Measurements from ENCODE around the gene CUL2.
"Not testable (repeated sequence)": the region's sequence is repeated elsewhere in the genome, so short reads cannot be mapped to it uniquely, and the experiment has no call there.

The CUL2 gene

GRCh38 chr10:35017608-35018007 is 72.5 kb downstream of the CUL2 start:
- no peak for DNase-seq

GRCh38 chr10:35015843-35016408 is 74.2 kb downstream of the CUL2 start:
- no peak for DNase-seq

GRCh38 chr10:35012781-35013180 is 77.4 kb downstream of the CUL2 start:
- no peak for DNase-seq

- no peak for DNase-seq
These were observed 78.4 kb downstream of the CUL2 start for GRCh38 chr10:35011771-35012191.

- no peak for DNase-seq
These were observed 82.3 kb downstream of the CUL2 start for GRCh38 chr10:35007858-35008301.

- DNase-seq = no peak
These were observed 83.3 kb downstream of the CUL2 start for GRCh38 chr10:35006836-35007235.

- no peak for DNase-seq
These were observed 84.3 kb downstream of the CUL2 start for GRCh38 chr10:35005868-35006267.

- no peak for DNase-seq
These were observed 85.5 kb downstream of the CUL2 start for GRCh38 chr10:35004651-35005050.

GRCh38 chr10:35003906-35004305 is 86.2 kb downstream of the CUL2 start:
- DNase-seq = no peak

GRCh38 chr10:35000936-35001335 is 89.2 kb downstream of the CUL2 start:
- no peak for DNase-seq

- DNase-seq = no peak
These were observed 90.6 kb downstream of the CUL2 start for GRCh38 chr10:34999532-34999931.

- DNase-seq = no peak
These were observed 91.2 kb downstream of the CUL2 start for GRCh38 chr10:34998940-34999339.

GRCh38 chr10:34996843-34997242 is 93.3 kb downstream of the CUL2 start:
- no peak for DNase-seq

GRCh38 chr10:34995925-34996324 is 94.2 kb downstream of the CUL2 start:
- no peak for DNase-seq

- DNase-seq = peak in 1 of 2 donors; percentile 26
These were observed 95.5 kb downstream of the CUL2 start for GRCh38 chr10:34994565-34995142.

GRCh38 chr10:34993782-34994181 is 96.4 kb downstream of the CUL2 start:
- no peak for DNase-seq

- not testable (repeated sequence) for DNase-seq
These were observed 99.0 kb downstream of the CUL2 start for GRCh38 chr10:34991117-34991516.

- no peak for DNase-seq
These were observed 101.6 kb downstream of the CUL2 start for GRCh38 chr10:34988397-34989067.

- DNase-seq = no peak
These were observed 104.3 kb downstream of the CUL2 start for GRCh38 chr10:34985823-34986222.

GRCh38 chr10:34985146-34985545 is 105.0 kb downstream of the CUL2 start:
- DNase-seq = no peak

GRCh38 chr10:34981844-34982243 is 108.3 kb downstream of the CUL2 start:
- DNase-seq = no peak

GRCh38 chr10:34979938-34980337 is 110.2 kb downstream of the CUL2 start:
- DNase-seq = no peak

GRCh38 chr10:34978080-34978479 is 112.1 kb downstream of the CUL2 start:
- DNase-seq = no peak

- not testable (repeated sequence) for DNase-seq
These were observed 113.7 kb downstream of the CUL2 start for GRCh38 chr10:34976380-34976910.
